Ovary (tissue), 3 donors: ENCODE measurements around the gene SIX4.

Experiments used
- CTCF ChIP-seq, 3 donors: fragments of 450-650 bp in 2 of 3; fragments of 200-600 bp in 1 of 3; IDR thresholded peaks; one replicate each; pipeline versions ENCODE4 v1.5.1 to v1.8.0; 2016 to 2022; ENCODE audit warnings: antibody characterized with exemption in 3 of 3, mild to moderate bottlenecking in 1 of 3
- EP300 ChIP-seq: sonication (generic); formaldehyde crosslinking; IDR thresholded peaks from one replicate; pipeline ENCODE4 v1.6.1; 2017; ENCODE audit warnings: antibody characterized with exemption
- POLR2A ChIP-seq: fragments of 450-650 bp; IDR thresholded peaks from one replicate; pipeline ENCODE4 v1.6.1; 2017; ENCODE audit warnings: antibody characterized with exemption, mild to moderate bottlenecking, moderate library complexity
- donor health status: DM: no; HTN: no; CAD: no.

DNA sequence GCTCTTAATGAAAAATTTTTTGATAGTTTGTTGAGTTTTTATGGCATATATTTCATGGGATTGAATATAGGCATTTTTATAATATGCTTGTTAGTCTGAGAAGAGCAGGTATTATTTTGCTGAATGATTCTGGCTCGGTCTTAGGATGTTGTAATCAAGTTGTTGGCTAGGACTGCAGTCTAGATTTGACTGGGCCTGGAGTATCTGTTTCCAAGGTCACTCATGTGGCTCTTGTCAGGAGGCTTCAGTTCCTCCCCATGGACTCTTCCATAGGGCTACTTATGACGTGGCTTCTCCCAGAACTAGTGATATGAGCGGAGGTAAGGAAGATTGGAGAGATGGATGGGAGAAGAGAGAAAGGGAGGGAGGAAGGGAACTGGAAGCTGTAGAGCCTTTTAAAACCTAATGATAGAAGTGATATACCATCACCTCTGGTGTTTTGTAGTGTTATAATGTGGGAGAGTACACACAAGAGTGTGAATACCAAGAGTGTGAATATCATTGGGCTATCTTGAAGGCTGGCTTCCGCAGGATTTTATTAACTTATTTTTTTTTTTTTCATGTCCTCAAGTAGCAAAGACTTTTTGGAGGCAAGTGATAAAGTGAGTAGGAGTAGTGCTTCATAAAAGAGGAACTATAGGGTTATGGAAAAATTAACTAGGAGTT lies 14.8 kb upstream of the SIX4 start:
- TF ChIP-seq CTCF (IDR thresholded peaks at IDR 0.05) (no peak), EP300 (no peak), POLR2A (no peak)
